ENCODE measurements around the gene NCAM1.

NCAM1 gene

GRCh38 chr11:113082341-113082955 lies 121.2 kb downstream of the NCAM1 start:
- Mint-ChIP-seq H3K4me1 (no peaks in the 10 kb centered on the region), H3K36me3 (no peaks in the 10 kb centered on the region), H3K4me3 (no peak overlapping the region), H3K9me3 (no peaks in the 10 kb centered on the region), H3K27ac (no peak overlapping the region), H3K27me3 (no peaks in the 10 kb centered on the region)
- no peak for ATAC-seq

- Mint-ChIP-seq H3K27ac (no peak overlapping the region), H3K9me3 (no peaks in the 10 kb centered on the region), H3K27me3 (no peaks in the 10 kb centered on the region), H3K36me3 (no peaks in the 10 kb centered on the region), H3K4me1 (no peaks in the 10 kb centered on the region), H3K4me3 (no peak overlapping the region)
- no peak for ATAC-seq
These were observed 122.4 kb downstream of the NCAM1 start for GRCh38 chr11:113083571-113083970.

GRCh38 chr11:113084297-113084696 lies 123.1 kb downstream of the NCAM1 start:
- Mint-ChIP-seq H3K9me3 (no peaks in the 10 kb centered on the region), H3K27me3 (no peaks in the 10 kb centered on the region), H3K36me3 (no peaks in the 10 kb centered on the region), H3K27ac (no peak overlapping the region), H3K4me1 (no peaks in the 10 kb centered on the region), H3K4me3 (no peak overlapping the region)
- no peak for ATAC-seq

- ATAC-seq = no peak
- no peaks in the 10 kb centered on the region for H3K36me3 Mint-ChIP-seq
- no peaks in the 10 kb centered on the region for H3K27me3 Mint-ChIP-seq
- H3K4me1 Mint-ChIP-seq = no peaks in the 10 kb centered on the region
- H3K4me3 Mint-ChIP-seq = no peak overlapping the region
- H3K27ac Mint-ChIP-seq = no peak overlapping the region
- H3K9me3 Mint-ChIP-seq = no peaks in the 10 kb centered on the region
These were observed 124.2 kb downstream of the NCAM1 start for GRCh38 chr11:113085446-113085845.

- ATAC-seq = no peak
- Mint-ChIP-seq H3K27ac (no peak overlapping the region), H3K36me3 (no peaks in the 10 kb centered on the region), H3K27me3 (no peaks in the 10 kb centered on the region), H3K9me3 (no peaks in the 10 kb centered on the region), H3K4me1 (no peaks in the 10 kb centered on the region), H3K4me3 (no peak overlapping the region)
These were observed 126.5 kb downstream of the NCAM1 start for GRCh38 chr11:113087706-113088105.

- H3K36me3 Mint-ChIP-seq = no peaks in the 10 kb centered on the region
- H3K27ac Mint-ChIP-seq = no peak overlapping the region
- no peaks in the 10 kb centered on the region for H3K9me3 Mint-ChIP-seq
- no peak overlapping the region for H3K4me3 Mint-ChIP-seq
- ATAC-seq = no peak
- no peaks in the 10 kb centered on the region for H3K27me3 Mint-ChIP-seq
- H3K4me1 Mint-ChIP-seq = no peaks in the 10 kb centered on the region
These were observed 129.7 kb downstream of the NCAM1 start for GRCh38 chr11:113090716-113091480.

GRCh38 chr11:113091481-113091780 lies 130.2 kb downstream of the NCAM1 start:
- no peak overlapping the region for H3K27ac Mint-ChIP-seq
- H3K9me3 Mint-ChIP-seq = no peaks in the 10 kb centered on the region
- ATAC-seq = no peak
- no peak overlapping the region for H3K4me3 Mint-ChIP-seq
- no peaks in the 10 kb centered on the region for H3K4me1 Mint-ChIP-seq
- no peaks in the 10 kb centered on the region for H3K36me3 Mint-ChIP-seq
- H3K27me3 Mint-ChIP-seq = no peaks in the 10 kb centered on the region

GRCh38 chr11:113096648-113097047 lies 135.4 kb downstream of the NCAM1 start:
- Mint-ChIP-seq H3K4me3 (no peak overlapping the region), H3K27ac (no peak overlapping the region), H3K4me1 (no peaks in the 10 kb centered on the region), H3K36me3 (no peaks in the 10 kb centered on the region), H3K27me3 (no peaks in the 10 kb centered on the region), H3K9me3 (no peaks in the 10 kb centered on the region)
- no peak for ATAC-seq

- H3K4me1 Mint-ChIP-seq = no peaks in the 10 kb centered on the region
- H3K9me3 Mint-ChIP-seq = no peaks in the 10 kb centered on the region
- H3K27me3 Mint-ChIP-seq = no peaks in the 10 kb centered on the region
- no peak for ATAC-seq
- no peaks in the 10 kb centered on the region for H3K36me3 Mint-ChIP-seq
- no peak overlapping the region for H3K27ac Mint-ChIP-seq
- H3K4me3 Mint-ChIP-seq = no peak overlapping the region
These were observed 142.9 kb downstream of the NCAM1 start for GRCh38 chr11:113103932-113104690.

- no peaks in the 10 kb centered on the region for H3K4me1 Mint-ChIP-seq
These were observed 143.6 kb downstream of the NCAM1 start for GRCh38 chr11:113104691-113105251.

GRCh38 chr11:113105592-113105991 lies 144.4 kb downstream of the NCAM1 start:
- Mint-ChIP-seq H3K9me3 (no peaks in the 10 kb centered on the region), H3K27me3 (no peaks in the 10 kb centered on the region), H3K36me3 (no peaks in the 10 kb centered on the region), H3K4me1 (no peaks in the 10 kb centered on the region), H3K4me3 (no peak overlapping the region), H3K27ac (no peak overlapping the region)
- no peak for ATAC-seq

More at GRCh38 chr11:113104691-113105251, 143.6 kb downstream of the NCAM1 start:
- Mint-ChIP-seq H3K9me3 (no peaks in the 10 kb centered on the region), H3K27ac (no peak overlapping the region), H3K4me3 (no peak overlapping the region), H3K36me3 (no peaks in the 10 kb centered on the region), H3K27me3 (no peaks in the 10 kb centered on the region)
- ATAC-seq = no peak

GRCh38 chr11:113106507-113106906 lies 145.3 kb downstream of the NCAM1 start:
- Mint-ChIP-seq H3K36me3 (no peaks in the 10 kb centered on the region), H3K4me1 (no peaks in the 10 kb centered on the region), H3K4me3 (no peak overlapping the region), H3K27me3 (no peaks in the 10 kb centered on the region), H3K27ac (no peak overlapping the region), H3K9me3 (no peaks in the 10 kb centered on the region)
- no peak for ATAC-seq

- Mint-ChIP-seq H3K9me3 (no peaks in the 10 kb centered on the region), H3K27me3 (peaks cover 11% of the 10 kb centered on the region), H3K36me3 (no peaks in the 10 kb centered on the region), H3K4me1 (no peaks in the 10 kb centered on the region), H3K4me3 (no peak overlapping the region), H3K27ac (no peak overlapping the region)
- ATAC-seq = no peak
These were observed 148.8 kb downstream of the NCAM1 start for GRCh38 chr11:113110046-113110445.

GRCh38 chr11:113111156-113111555 lies 149.9 kb downstream of the NCAM1 start:
- no peaks in the 10 kb centered on the region for H3K4me1 Mint-ChIP-seq
- H3K4me3 Mint-ChIP-seq = no peak overlapping the region
- no peaks in the 10 kb centered on the region for H3K36me3 Mint-ChIP-seq
- no peak overlapping the region for H3K27ac Mint-ChIP-seq
- H3K27me3 Mint-ChIP-seq = peaks cover 12% of the 10 kb centered on the region
- ATAC-seq = no peak
- no peaks in the 10 kb centered on the region for H3K9me3 Mint-ChIP-seq

GRCh38 chr11:113112307-113112706 lies 151.1 kb downstream of the NCAM1 start:
- Mint-ChIP-seq H3K27ac (no peak overlapping the region), H3K4me1 (no peaks in the 10 kb centered on the region), H3K27me3 (peaks cover 12% of the 10 kb centered on the region), H3K9me3 (no peaks in the 10 kb centered on the region), H3K4me3 (no peak overlapping the region), H3K36me3 (no peaks in the 10 kb centered on the region)
- ATAC-seq = no peak

Measured in stimulated activated memory B cell treated with anti-CD40 and anti-IgM and Interleukin-4, amounts not matched to agents 10 μg/mL and 1 μg/mL and 100 μg/mL, for 72 hours (primary cell).